Endothelial cell of umbilical vein (primary cell): Measurements from ENCODE around the gene ITGA5. TPM values are rescaled to one million over a fixed set of nuclear protein-coding genes. Genes with fewer than 3 reads are reported as not detected.
A peak's percentile ranks its signal among the peaks of the same experiment; 100 is the strongest.

Experiments
- BruUV-seq: library from RNA; stranded (reverse); fragments of 400-500 nt; replicated peaks from 2 replicates; lab custom pipeline; 2021; lab: Mats Ljungman, UMichigan
- CTCF ChIA-PET: fragments of 300-600, 350-600 bp; sonication (Branson Sonifier 250); formaldehyde crosslinking; loops from one replicate; lab custom pipeline; 2021; ENCODE audit warnings: antibody characterized with exemption, inconsistent platforms; lab: Charles Lee
- POLR2A ChIA-PET: fragments of 300-600, 350-600 bp; sonication (Branson Sonifier 250); formaldehyde crosslinking; loops from one replicate; lab custom pipeline; 2021; ENCODE audit warnings: antibody characterized with exemption, inconsistent platforms; lab: Charles Lee
- DNase-seq: peaks from one replicate; pipeline ENCODE4 v3.0.0-alpha.2; 2011; ENCODE audit warnings: low read depth, low spot score
- FAIRE-seq: peaks from 2 replicates; lab custom pipeline; 2011; peaks lifted over from hg19 to GRCh38; lab: Jason Lieb, UNC
- H2AFZ ChIP-seq: 2 replicates; pipeline ENCODE4 v1.6.0; 2012; ENCODE audit warnings: low read depth, low read length, control low read depth, inconsistent platforms
- H3K27ac ChIP-seq: 2 replicates; pipeline ENCODE4 v1.5.1; 2011; ENCODE audit warnings: low read depth, mild to moderate bottlenecking, control low read depth, low read length, moderate library complexity; ENCODE audit not compliant: insufficient read depth
- H3K27me3 ChIP-seq, 2 experiments: 2 replicates each; pipeline versions ENCODE4 v1.6.0 to v1.6.1; 2011; ENCODE audit warnings: low read length in 2 of 2, mixed read lengths in 1 of 2; ENCODE audit not compliant: control insufficient read depth in 2 of 2, insufficient read depth in 2 of 2
- H3K36me3 ChIP-seq, 2 experiments: 2 replicates in 1 of 2; 3 replicates in 1 of 2; pipeline ENCODE4 v1.5.1; 2011; ENCODE audit warnings: low read length in 2 of 2, mild to moderate bottlenecking in 1 of 2, moderate library complexity in 1 of 2; ENCODE audit not compliant: control insufficient read depth in 2 of 2, insufficient read depth in 2 of 2; ENCODE audit errors: extremely low read depth in 1 of 2
- H3K4me1 ChIP-seq: 3 replicates; pipeline ENCODE4 v1.5.1; 2011; ENCODE audit warnings: mild to moderate bottlenecking, low read length; ENCODE audit not compliant: control insufficient read depth, insufficient read depth; ENCODE audit errors: extremely low read depth
- H3K4me2 ChIP-seq: 2 replicates; pipeline ENCODE4 v1.6.1; 2011; ENCODE audit warnings: low read length, control low read depth, mixed read lengths; ENCODE audit not compliant: insufficient read depth
- H3K4me3 ChIP-seq, 3 experiments: fragments of 200-600 bp in 1 of 3; sonication (generic), shearing (Covaris generic) in 1 of 3; replicated peaks in 1 of 3; 2 replicates each; pipeline ENCODE4 v1.5.1; 2011 to 2016; ENCODE audit warnings: control low read depth in 3 of 3, low read length in 3 of 3, mild to moderate bottlenecking in 2 of 3, inconsistent platforms in 1 of 3, low read depth in 1 of 3, moderate library complexity in 1 of 3; ENCODE audit not compliant: insufficient read depth in 1 of 3
- H3K79me2 ChIP-seq: 2 replicates; pipeline ENCODE4 v1.6.0; 2012; ENCODE audit warnings: low read length, inconsistent platforms; ENCODE audit not compliant: control insufficient read depth, insufficient read depth
- H3K9ac ChIP-seq: replicated peaks from 2 replicates; pipeline ENCODE3; 2011; ENCODE audit warnings: low read length, control low read depth; ENCODE audit not compliant: insufficient read depth; ENCODE audit errors: extremely low read depth
- H3K9me1 ChIP-seq: replicated peaks from 3 replicates; pipeline ENCODE4 v1.6.0; 2011; ENCODE audit warnings: mild to moderate bottlenecking, low read length; ENCODE audit not compliant: control insufficient read depth, insufficient read depth; ENCODE audit errors: extremely low read depth
- H3K9me3 ChIP-seq: replicated peaks from 2 replicates; pipeline ENCODE4 v1.5.1; 2012; ENCODE audit warnings: low read length, inconsistent platforms; ENCODE audit not compliant: control insufficient read depth, insufficient read depth
- H4K20me1 ChIP-seq: replicated peaks from 2 replicates; pipeline ENCODE3; 2011; ENCODE audit warnings: mild to moderate bottlenecking, low read length; ENCODE audit not compliant: control insufficient read depth, insufficient read depth; ENCODE audit errors: extremely low read depth
- EZH2 ChIP-seq: IDR thresholded peaks from 2 replicates; pipeline ENCODE4 v1.6.1; 2012; ENCODE audit warnings: borderline replicate concordance, low read depth, mild to moderate bottlenecking, moderate library complexity, low read length, inconsistent platforms; ENCODE audit not compliant: severe bottlenecking
- FOS ChIP-seq: IDR thresholded peaks from 2 replicates; pipeline ENCODE4 v1.6.1; 2011; ENCODE audit warnings: mild to moderate bottlenecking, low read length, moderate library complexity, borderline replicate concordance; ENCODE audit not compliant: insufficient read depth
- GATA2 ChIP-seq: IDR thresholded peaks from 2 replicates; pipeline ENCODE4 v1.7.0; 2011; ENCODE audit warnings: low read depth, mild to moderate bottlenecking, moderate library complexity, mixed read lengths, low read length; ENCODE audit not compliant: insufficient read length, insufficient read depth
- JUN ChIP-seq: IDR thresholded peaks from 2 replicates; pipeline ENCODE4 v1.6.1; 2011; ENCODE audit warnings: borderline replicate concordance, low read depth; ENCODE audit not compliant: insufficient read length, insufficient read depth
- MYC ChIP-seq: IDR thresholded peaks from one replicate; pipeline ENCODE4 v1.6.1; 2011; ENCODE audit warnings: mild to moderate bottlenecking, low read depth, low read length
- POLR2A ChIP-seq: IDR thresholded peaks from 2 replicates; pipeline ENCODE4 v1.6.1; 2012; ENCODE audit warnings: low read depth, mild to moderate bottlenecking, control low read depth, low read length
- POLR2AphosphoS5 ChIP-seq: IDR thresholded peaks from 2 replicates; pipeline ENCODE4 v1.6.1; 2012; ENCODE audit warnings: low read depth, mild to moderate bottlenecking, control low read depth, low read length, moderate library complexity; ENCODE audit not compliant: insufficient read depth
- dilution Hi-C: fragments of 300-500 bp; cut with MboI; formaldehyde crosslinking; loops from one replicate; pipeline ENCODE4 v1.15.0; 2019; ENCODE audit warnings: low sequenced_read_pairs; ENCODE audit not compliant: extremely low pct_ligation_motif_present
- intact Hi-C: fragments of 100-400 bp; cut with micrococcal nuclease; formaldehyde crosslinking; loops from one replicate; pipeline ENCODE4 v1.10.0; 2022
- polyA plus RNA-seq, 4 experiments: library from polyadenylated mRNA; depleted of rRNA in 3 of 4; stranded (reverse) in 3 of 4; unstranded in 1 of 4; fragments of >200 nt; gene quantifications; 2 replicates each; pipeline versions ENCODE4 v1.2.1 to v1.2.3, GENCODE V29; 2011 to 2012; ENCODE audit warnings: missing spikeins in 1 of 4
- total RNA-seq: library from RNA; stranded (reverse); gene quantifications from 2 replicates; pipeline ENCODE4 v1.2.3, GENCODE V29; 2021
- TF ChIP-seq, protein P1 (sequence below): IDR thresholded peaks from 2 replicates; pipeline ENCODE4 v1.6.1; 2011; ENCODE audit not compliant: insufficient read depth, insufficient read length
- TF ChIP-seq, protein P2 (sequence below), 2 donors: IDR thresholded peaks; 1 replicate in 1 of 2; 2 replicates in 1 of 2; pipeline ENCODE4 v1.5.1; 2011; ENCODE audit warnings: low read length in 2 of 2, mild to moderate bottlenecking in 2 of 2, moderate library complexity in 2 of 2, control low read depth in 1 of 2, inconsistent platforms in 1 of 2, low read depth in 1 of 2; ENCODE audit not compliant: insufficient read depth in 1 of 2; ENCODE audit errors: extremely low read depth in 1 of 2

Gene ITGA5
- total and polyA plus RNA-seq, 2 donors (not counting 3 experiments of a cell fraction or from before 2014, with no cell fraction given) = 657 to 938 TPM

DNA sequence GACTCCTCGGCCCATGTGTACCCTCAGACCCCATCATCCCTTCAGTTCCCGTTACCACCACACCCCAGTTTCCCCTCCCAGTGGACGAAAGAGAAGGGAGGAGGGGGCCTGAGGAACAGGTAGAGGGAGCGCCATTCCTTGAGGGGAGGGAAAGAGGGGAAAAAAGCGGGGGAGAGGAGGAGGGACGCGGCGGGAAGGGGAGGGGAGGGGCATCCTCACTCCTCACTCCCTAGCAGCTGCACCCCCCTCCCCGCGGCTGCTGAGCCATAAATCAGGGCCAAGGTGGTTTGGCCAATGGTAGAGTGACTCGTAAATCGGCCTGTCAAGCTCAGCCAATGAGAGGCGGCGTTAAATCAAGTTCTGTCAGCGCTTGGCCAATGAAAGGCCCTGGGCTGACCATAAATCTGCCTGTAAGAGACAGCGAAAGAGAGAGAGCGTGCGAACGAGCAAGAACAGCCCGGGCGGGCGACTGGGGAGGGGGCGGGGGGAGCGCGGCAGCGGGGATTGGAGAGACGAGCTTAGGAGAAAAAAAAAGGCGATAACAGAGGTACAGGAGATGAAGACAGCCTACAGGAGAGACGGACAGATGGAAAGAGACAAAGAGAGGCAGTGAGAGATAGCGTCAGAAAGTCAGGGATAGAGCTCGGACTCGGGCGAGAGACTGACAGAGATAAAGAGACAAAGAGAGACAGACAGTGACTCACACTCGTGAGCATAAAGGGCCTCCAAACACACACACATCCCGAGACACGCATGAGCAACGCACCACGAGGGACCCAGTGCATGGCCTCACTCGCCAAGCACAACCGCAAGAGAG, 59.9 kb downstream of the ITGA5 start:
- Histone ChIP-seq H3K36me3 (no peaks in the 10 kb centered on the region), H3K9me3 (no peaks in the 10 kb centered on the region), H3K79me2 (no peaks in the 10 kb centered on the region), H3K9ac (peak overlapping the region; percentile 81), H3K9me1 (no peaks in the 10 kb centered on the region), H2AFZ (peak overlapping the region; percentile 87), H3K4me1 (peaks cover 27% of the 10 kb centered on the region), H3K4me2 (peak overlapping the region; percentile 79), H4K20me1 (no peaks in the 10 kb centered on the region), H3K27ac (peak overlapping the region; percentile 82), H3K4me3 (peak overlapping the region; percentile 27 to 69 (median 69)), H3K27me3 (no peaks in the 10 kb centered on the region)
- FAIRE-seq (peak; percentile 99), DNase-seq (peak; percentile 99)
- ChIA-PET CTCF (interaction anchor here (0.8 to 7.8 kb wide), 15 partner anchors 9 to 374 kb away, joined by 3 to 61 read pairs (median 8); partner anchors contain the start of genes CBX5, COPZ1, HNRNPA1 and HOXC10), POLR2A (interaction anchor here (1.1 to 1.3 kb wide), 3 partner anchors 11 to 78 kb away, joined by 5 to 11 read pairs (median 7); partner anchors contain the start of genes CBX5, COPZ1 and HNRNPA1)
- TF ChIP-seq, protein P1, sequence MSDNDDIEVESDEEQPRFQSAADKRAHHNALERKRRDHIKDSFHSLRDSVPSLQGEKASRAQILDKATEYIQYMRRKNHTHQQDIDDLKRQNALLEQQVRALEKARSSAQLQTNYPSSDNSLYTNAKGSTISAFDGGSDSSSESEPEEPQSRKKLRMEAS = peak; percentile 82
- peak; percentile 63 for TF ChIP-seq POLR2AphosphoS5
- peak; percentile 49 for TF ChIP-seq JUN
- no peak for TF ChIP-seq EZH2
- TF ChIP-seq POLR2A = peak; percentile 78
- TF ChIP-seq GATA2 = no peak
- TF ChIP-seq FOS = peak; percentile 71
- TF ChIP-seq, protein P2, sequence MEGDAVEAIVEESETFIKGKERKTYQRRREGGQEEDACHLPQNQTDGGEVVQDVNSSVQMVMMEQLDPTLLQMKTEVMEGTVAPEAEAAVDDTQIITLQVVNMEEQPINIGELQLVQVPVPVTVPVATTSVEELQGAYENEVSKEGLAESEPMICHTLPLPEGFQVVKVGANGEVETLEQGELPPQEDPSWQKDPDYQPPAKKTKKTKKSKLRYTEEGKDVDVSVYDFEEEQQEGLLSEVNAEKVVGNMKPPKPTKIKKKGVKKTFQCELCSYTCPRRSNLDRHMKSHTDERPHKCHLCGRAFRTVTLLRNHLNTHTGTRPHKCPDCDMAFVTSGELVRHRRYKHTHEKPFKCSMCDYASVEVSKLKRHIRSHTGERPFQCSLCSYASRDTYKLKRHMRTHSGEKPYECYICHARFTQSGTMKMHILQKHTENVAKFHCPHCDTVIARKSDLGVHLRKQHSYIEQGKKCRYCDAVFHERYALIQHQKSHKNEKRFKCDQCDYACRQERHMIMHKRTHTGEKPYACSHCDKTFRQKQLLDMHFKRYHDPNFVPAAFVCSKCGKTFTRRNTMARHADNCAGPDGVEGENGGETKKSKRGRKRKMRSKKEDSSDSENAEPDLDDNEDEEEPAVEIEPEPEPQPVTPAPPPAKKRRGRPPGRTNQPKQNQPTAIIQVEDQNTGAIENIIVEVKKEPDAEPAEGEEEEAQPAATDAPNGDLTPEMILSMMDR (IDR thresholded peaks at IDR 0.05; ENCODE audit: extremely low read depth in 1 of 2, insufficient read depth in 1 of 2, low read depth in 1 of 2, low read length in 2 of 2) = no peak
- peak; percentile 65 for TF ChIP-seq MYC
- dilution Hi-C loops (no loop called here), intact Hi-C loops (loop anchor here (1.0 to 2.0 kb wide), 5 partner anchors 23 to 139 kb away; partner anchors contain the start of genes CBX5, COPZ1 and HNRNPA1)
- no TSS peak for BruUV-seq
